Trophoblast cell (in vitro differentiated cells and primary cell): ENCODE results near the gene SP7.

ENCODE experiments used
- DNase-seq, 2 donors: peaks; one replicate each; pipeline ENCODE4 v3.0.0-alpha.2; 2016
- H2AFZ ChIP-seq: 2 replicates; pipeline ENCODE4 v1.6.1; 2013; ENCODE audit warnings: low read length, moderate library complexity, mild to moderate bottlenecking; ENCODE audit not compliant: insufficient read depth, poor library complexity
- H2AK5ac ChIP-seq: 2 replicates; pipeline ENCODE4 v1.6.1; 2013; ENCODE audit warnings: mild to moderate bottlenecking, low read length
- H2BK120ac ChIP-seq: 2 replicates; pipeline ENCODE4 v1.6.1; 2013; ENCODE audit warnings: low read length, mild to moderate bottlenecking, moderate library complexity; ENCODE audit not compliant: insufficient read depth, poor library complexity
- H2BK12ac ChIP-seq: 2 replicates; pipeline ENCODE4 v1.6.1; 2013; ENCODE audit warnings: mild to moderate bottlenecking, low read length, moderate library complexity
- H2BK5ac ChIP-seq: 2 replicates; pipeline ENCODE4 v1.6.1; 2013; ENCODE audit warnings: low read length, low read depth, moderate library complexity, mild to moderate bottlenecking; ENCODE audit not compliant: poor library complexity
- H3K14ac ChIP-seq: 2 replicates; pipeline ENCODE4 v1.6.1; 2013; ENCODE audit warnings: mild to moderate bottlenecking, low read length
- H3K18ac ChIP-seq: 2 replicates; pipeline ENCODE4 v1.6.1; 2013; ENCODE audit warnings: mild to moderate bottlenecking, low read length
- H3K23ac ChIP-seq: 2 replicates; pipeline ENCODE4 v1.6.1; 2013; ENCODE audit warnings: low read length
- H3K27ac ChIP-seq: 2 replicates; pipeline ENCODE4 v1.5.1; 2013; ENCODE audit warnings: low read depth, mild to moderate bottlenecking, inconsistent platforms, low read length, moderate library complexity
- H3K27me3 ChIP-seq: 2 replicates; pipeline ENCODE4 v1.6.1; 2013; ENCODE audit warnings: inconsistent platforms, mild to moderate bottlenecking, low read length, moderate library complexity; ENCODE audit not compliant: insufficient read depth
- H3K36me3 ChIP-seq, 2 experiments: 1 replicate in 1 of 2; 2 replicates in 1 of 2; pipeline ENCODE4 v1.6.1; 2013; ENCODE audit warnings: low read length in 2 of 2, mild to moderate bottlenecking in 2 of 2, moderate library complexity in 1 of 2; ENCODE audit not compliant: insufficient read depth in 2 of 2, control insufficient read depth in 1 of 2
- H3K4ac ChIP-seq: 2 replicates; pipeline ENCODE4 v1.6.1; 2013; ENCODE audit warnings: low read depth, mild to moderate bottlenecking, low read length, moderate library complexity
- H3K4me1 ChIP-seq, 2 experiments: 1 replicate in 1 of 2; 2 replicates in 1 of 2; pipeline ENCODE4 v1.6.1; 2013; ENCODE audit warnings: low read length in 2 of 2, mild to moderate bottlenecking in 2 of 2, moderate library complexity in 1 of 2; ENCODE audit not compliant: insufficient read depth in 2 of 2, control insufficient read depth in 1 of 2
- H3K4me2 ChIP-seq: 2 replicates; pipeline ENCODE4 v1.6.1; 2013; ENCODE audit warnings: inconsistent platforms, mild to moderate bottlenecking, low read length, moderate library complexity
- H3K4me3 ChIP-seq: 2 replicates; pipeline ENCODE4 v1.5.1; 2013; ENCODE audit warnings: mild to moderate bottlenecking, low read depth, low read length, inconsistent platforms
- H3K79me1 ChIP-seq: one replicate; pipeline ENCODE4 v1.6.1; 2013; ENCODE audit warnings: low read length
- H3K79me2 ChIP-seq: 2 replicates; pipeline ENCODE4 v1.6.1; 2013; ENCODE audit warnings: low read length, mild to moderate bottlenecking; ENCODE audit not compliant: control insufficient read depth, insufficient read depth, poor library complexity
- H3K9ac ChIP-seq: 2 replicates; pipeline ENCODE4 v1.6.1; 2013; ENCODE audit warnings: mild to moderate bottlenecking, low read length
- H3K9me3 ChIP-seq: 2 replicates; pipeline ENCODE4 v1.6.1; 2013; ENCODE audit warnings: low read depth, mild to moderate bottlenecking, control low read depth, inconsistent platforms, low read length; ENCODE audit not compliant: insufficient read depth
- H4K12ac ChIP-seq: 2 replicates; pipeline ENCODE4 v1.6.1; 2013; ENCODE audit warnings: low read depth, mild to moderate bottlenecking, low read length, moderate library complexity
- H4K8ac ChIP-seq: 2 replicates; pipeline ENCODE4 v1.6.1; 2013; ENCODE audit warnings: low read depth, mild to moderate bottlenecking, low read length, moderate library complexity
- H4K91ac ChIP-seq: one replicate; pipeline ENCODE4 v1.6.1; 2013; ENCODE audit warnings: low read depth, mild to moderate bottlenecking, low read length, moderate library complexity
- WGBS: extraction: QIAGEN DNeasy Blood & Tissue Kit; methylation state at CpG from one replicate; pipeline ENCODE4 v1.1.7; 2013; ENCODE audit warnings: missing lambda C conversion rate; ENCODE audit not compliant: insufficient read length, insufficient coverage; ENCODE audit errors: extremely low coverage; 5-methylcytosine and 5-hydroxymethylcytosine counted together

The SP7 gene

GRCh38 chr12:53340398-53340797, 4.2 kb upstream of the SP7 start:
- H3K79me1 ChIP-seq, result peaks cover 6% of the 10 kb centered on the region
- H3K27ac ChIP-seq, result no peak overlapping the region
- no peak overlapping the region for H4K91ac ChIP-seq
- no peak overlapping the region for H3K4me2 ChIP-seq
- no peaks in the 10 kb centered on the region for H3K27me3 ChIP-seq
- no peak overlapping the region for H4K8ac ChIP-seq
- no peak overlapping the region for H3K4ac ChIP-seq
- H3K9me3 ChIP-seq, result no peaks in the 10 kb centered on the region
- H3K23ac ChIP-seq, result no peak overlapping the region
- H3K9ac ChIP-seq, result no peak overlapping the region
- no peak overlapping the region for H2BK5ac ChIP-seq
- H3K79me2 ChIP-seq, result peaks cover 2% of the 10 kb centered on the region
- DNase-seq, result no peak
- no peak overlapping the region for H3K18ac ChIP-seq
- no peak overlapping the region for H3K4me3 ChIP-seq
- H2BK120ac ChIP-seq, result no peak overlapping the region
- H4K12ac ChIP-seq, result no peak overlapping the region
- no CpG with 5 or more reads among the region's 9 CpGs for WGBS
- H2AFZ ChIP-seq, result no peak overlapping the region
- no peak overlapping the region for H2BK12ac ChIP-seq
- no peaks in the 10 kb centered on the region for H3K36me3 ChIP-seq
- H2AK5ac ChIP-seq, result no peak overlapping the region
- no peak overlapping the region for H3K14ac ChIP-seq
- peaks cover 1 to 8% of the 10 kb centered on the region in 2 experiments for H3K4me1 ChIP-seq

- WGBS, result no CpG with 5 or more reads among the region's 6 CpGs
- Histone ChIP-seq H3K36me3 (no peaks in the 10 kb centered on the region), H3K4me3 (no peak overlapping the region), H4K91ac (no peak overlapping the region), H4K12ac (no peak overlapping the region), H3K18ac (no peak overlapping the region), H3K4me1 (peaks cover 0 to 5% of the 10 kb centered on the region in 2 experiments), H2BK12ac (no peak overlapping the region), H3K4ac (no peak overlapping the region), H2BK5ac (no peak overlapping the region), H3K27me3 (no peaks in the 10 kb centered on the region), H3K23ac (no peak overlapping the region), H3K79me1 (no peaks in the 10 kb centered on the region), H2AK5ac (no peak overlapping the region), H3K79me2 (no peaks in the 10 kb centered on the region), H2BK120ac (no peak overlapping the region), H3K27ac (no peak overlapping the region), H3K9me3 (no peaks in the 10 kb centered on the region), H3K9ac (no peak overlapping the region), H3K14ac (no peak overlapping the region), H3K4me2 (no peak overlapping the region), H2AFZ (no peak overlapping the region), H4K8ac (no peak overlapping the region)
- DNase-seq, result no peak
Observed at GRCh38 chr12:53338916-53339315, 2.8 kb upstream of the SP7 start.

- no peak overlapping the region for H3K4ac ChIP-seq
- H3K27me3 ChIP-seq, result no peaks in the 10 kb centered on the region
- no peak overlapping the region for H3K23ac ChIP-seq
- no peak overlapping the region for H2BK12ac ChIP-seq
- H4K8ac ChIP-seq, result no peak overlapping the region
- no peaks in the 10 kb centered on the region for H3K36me3 ChIP-seq
- no CpG with 5 or more reads among the region's 11 CpGs for WGBS
- H2AK5ac ChIP-seq, result no peak overlapping the region
- H3K9ac ChIP-seq, result no peak overlapping the region
- H3K14ac ChIP-seq, result no peak overlapping the region
- peaks cover 0 to 5% of the 10 kb centered on the region in 2 experiments for H3K4me1 ChIP-seq
- no peak overlapping the region for H3K4me2 ChIP-seq
- no peak overlapping the region for H2BK120ac ChIP-seq
- no peaks in the 10 kb centered on the region for H3K9me3 ChIP-seq
- no peak overlapping the region for H3K4me3 ChIP-seq
- H3K27ac ChIP-seq, result no peak overlapping the region
- H4K91ac ChIP-seq, result no peak overlapping the region
- no peak for DNase-seq
- H2BK5ac ChIP-seq, result no peak overlapping the region
- no peaks in the 10 kb centered on the region for H3K79me1 ChIP-seq
- no peak overlapping the region for H3K18ac ChIP-seq
- H3K79me2 ChIP-seq, result no peaks in the 10 kb centered on the region
- H2AFZ ChIP-seq, result no peak overlapping the region
- H4K12ac ChIP-seq, result no peak overlapping the region
Observed at GRCh38 chr12:53338017-53338416, 1.9 kb upstream of the SP7 start.

- no peak overlapping the region for H3K14ac ChIP-seq
- H2BK5ac ChIP-seq, result no peak overlapping the region
- no peak overlapping the region for H3K27ac ChIP-seq
- H2AK5ac ChIP-seq, result no peak overlapping the region
- no CpG with 5 or more reads among the region's 8 CpGs for WGBS
- no peaks in the 10 kb centered on the region for H3K79me2 ChIP-seq
- peaks cover 0 to 5% of the 10 kb centered on the region in 2 experiments for H3K4me1 ChIP-seq
- no peak overlapping the region for H4K8ac ChIP-seq
- no peak overlapping the region for H2BK120ac ChIP-seq
- H3K4me3 ChIP-seq, result no peak overlapping the region
- no peak overlapping the region for H3K23ac ChIP-seq
- H2AFZ ChIP-seq, result no peak overlapping the region
- H3K4me2 ChIP-seq, result no peak overlapping the region
- no peak overlapping the region for H3K18ac ChIP-seq
- no peaks in the 10 kb centered on the region for H3K9me3 ChIP-seq
- no peaks in the 10 kb centered on the region for H3K79me1 ChIP-seq
- no peak overlapping the region for H4K12ac ChIP-seq
- DNase-seq, result no peak
- H3K9ac ChIP-seq, result no peak overlapping the region
- H3K36me3 ChIP-seq, result no peaks in the 10 kb centered on the region
- H3K4ac ChIP-seq, result no peak overlapping the region
- no peak overlapping the region for H4K91ac ChIP-seq
- no peak overlapping the region for H2BK12ac ChIP-seq
- no peaks in the 10 kb centered on the region for H3K27me3 ChIP-seq
Observed at GRCh38 chr12:53334822-53335221, 1.3 kb downstream of the SP7 start.
